GM18858 (cell line): ENCODE results near the gene MDP1.
A peak's percentile ranks its signal among the peaks of the same experiment; 100 is the strongest.

Experiments
- ATAC-seq: cut with Tn5 transposase; IDR thresholded peaks from one replicate; pipeline ENCODE4 v1.9.1; 2021; ENCODE audit not compliant: unreplicated experiment

Gene MDP1

GRCh38 chr14:24182110-24182882, 33.6 kb downstream of the MDP1 start:
- ATAC-seq, result no peak

- no peak for ATAC-seq
These were observed 34.3 kb downstream of the MDP1 start for GRCh38 chr14:24181371-24182077.

GRCh38 chr14:24179961-24180796, 35.7 kb downstream of the MDP1 start:
- ATAC-seq, result no peak

- no peak for ATAC-seq
These were observed 36.4 kb downstream of the MDP1 start for GRCh38 chr14:24179294-24179960.

GRCh38 chr14:24178399-24179178, 37.3 kb downstream of the MDP1 start:
- ATAC-seq, result no peak

- no peak for ATAC-seq
These were observed 38.0 kb downstream of the MDP1 start for GRCh38 chr14:24177891-24178290.

GRCh38 chr14:24177041-24177825, 38.6 kb downstream of the MDP1 start:
- ATAC-seq, result no peak

GRCh38 chr14:24176599-24176998, 39.3 kb downstream of the MDP1 start:
- ATAC-seq, result no peak

GRCh38 chr14:24172871-24173281, 43.0 kb downstream of the MDP1 start:
- ATAC-seq, result no peak

- ATAC-seq, result no peak
These were observed 43.5 kb downstream of the MDP1 start for GRCh38 chr14:24172261-24172860.

- ATAC-seq, result peak; percentile 70
These were observed 44.2 kb downstream of the MDP1 start, which contains the start of gene REC8 for GRCh38 chr14:24171422-24172260. REC8 (plus strand) TSS chr14:24172080; CDS start chr14:24172553, 473 bp downstream.

GRCh38 chr14:24167469-24168114, 48.3 kb downstream of the MDP1 start:
- ATAC-seq, result no peak

- ATAC-seq, result no peak
These were observed 50.1 kb downstream of the MDP1 start for GRCh38 chr14:24165785-24166184.

GRCh38 chr14:24164518-24164991, 51.3 kb downstream of the MDP1 start:
- ATAC-seq, result no peak
